ENCODE data around the gene CLEC5A. TPM values are rescaled to one million over a fixed set of nuclear protein-coding genes. Genes with fewer than 3 reads are reported as not detected.
A peak's percentile ranks its signal among the peaks of the same experiment; 100 is the strongest.

Gene CLEC5A
- polyA plus RNA-seq, 1 donor (not counting 4 experiments of a cell fraction or from before 2014, with no cell fraction given), result 0.05 TPM

GRCh38 chr7:141992688-141993087 is 45.9 kb upstream of the CLEC5A start:
- dilution Hi-C loops (cut with MboI; ENCODE audit: extremely low pct_ligation_motif_present, low sequenced_read_pairs), result no loop called here
- Histone ChIP-seq H3K36me3 (ENCODE audit: control insufficient read depth in 2 of 2, extremely low read depth in 1 of 2, insufficient read depth in 2 of 2, low read length in 2 of 2) (no peaks in the 10 kb centered on the region), H3K79me2 (ENCODE audit: control insufficient read depth, insufficient read depth, low read length) (no peaks in the 10 kb centered on the region), H3K4me2 (ENCODE audit: control insufficient read depth, extremely low read depth, insufficient read depth, low read depth, low read length) (no peak overlapping the region), H3K4me3 (ENCODE audit: control insufficient read depth in 2 of 3, extremely low read depth in 1 of 3, insufficient read depth in 2 of 3, low read depth in 1 of 3, low read length in 3 of 3) (no peak overlapping the region), H3K27ac (ENCODE audit: control insufficient read depth, insufficient read depth, low read length) (no peak overlapping the region), H3K27me3 (ENCODE audit: control insufficient read depth, extremely low read depth, insufficient read depth, low read length) (no peaks in the 10 kb centered on the region), H3K9ac (ENCODE audit: control insufficient read depth, extremely low read depth, insufficient read depth, low read length) (no peak overlapping the region), H4K20me1 (ENCODE audit: control insufficient read depth, extremely low read depth, insufficient read depth, low read length) (no peaks in the 10 kb centered on the region), H3K9me1 (ENCODE audit: control insufficient read depth, extremely low read depth, insufficient read depth, low read length) (no peaks in the 10 kb centered on the region), H3K9me3 (ENCODE audit: control insufficient read depth, low read depth, low read length) (no peaks in the 10 kb centered on the region), H3K4me1 (ENCODE audit: control insufficient read depth, extremely low read depth, insufficient read depth, low read length) (peaks cover 17% of the 10 kb centered on the region), H2AFZ (ENCODE audit: control insufficient read depth, low read length) (no peak overlapping the region)
- no peak for TF ChIP-seq EZH2 (IDR thresholded peaks at IDR 0.05; ENCODE audit: low read length)
- TF ChIP-seq CTCF (optimal IDR thresholded peaks at IDR 0.05 in 1 of 3, IDR thresholded peaks at IDR 0.05 in 1 of 3, conservative IDR thresholded peaks at IDR 0.05 in 1 of 3; ENCODE audit: extremely low read depth in 1 of 3, insufficient read depth in 2 of 3, low read length in 3 of 3), result no peak
- no peak for DNase-seq (ENCODE audit: low read depth, low spot score)
- no peak for FAIRE-seq

- dilution Hi-C loops (cut with MboI; ENCODE audit: extremely low pct_ligation_motif_present, low sequenced_read_pairs), result no loop called here
- peak; percentile 65 for FAIRE-seq
- no peaks in the 10 kb centered on the region for H4K20me1 ChIP-seq (ENCODE audit: control insufficient read depth, extremely low read depth, insufficient read depth, low read length)
- H3K36me3 ChIP-seq (ENCODE audit: control insufficient read depth in 2 of 2, extremely low read depth in 1 of 2, insufficient read depth in 2 of 2, low read length in 2 of 2), result no peaks in the 10 kb centered on the region
- H3K79me2 ChIP-seq (ENCODE audit: control insufficient read depth, insufficient read depth, low read length), result no peaks in the 10 kb centered on the region
- H3K4me2 ChIP-seq (ENCODE audit: control insufficient read depth, extremely low read depth, insufficient read depth, low read depth, low read length), result no peak overlapping the region
- no peaks in the 10 kb centered on the region for H3K9me3 ChIP-seq (ENCODE audit: control insufficient read depth, low read depth, low read length)
- H2AFZ ChIP-seq (ENCODE audit: control insufficient read depth, low read length), result no peak overlapping the region
- no peak for DNase-seq (ENCODE audit: low read depth, low spot score)
- no peak overlapping the region for H3K27ac ChIP-seq (ENCODE audit: control insufficient read depth, insufficient read depth, low read length)
- TF ChIP-seq CTCF (optimal IDR thresholded peaks at IDR 0.05 in 1 of 3, IDR thresholded peaks at IDR 0.05 in 1 of 3, conservative IDR thresholded peaks at IDR 0.05 in 1 of 3; ENCODE audit: extremely low read depth in 1 of 3, insufficient read depth in 2 of 3, low read length in 3 of 3) (no peak), EZH2 (IDR thresholded peaks at IDR 0.05; ENCODE audit: low read length) (no peak)
- no peaks in the 10 kb centered on the region for H3K27me3 ChIP-seq (ENCODE audit: control insufficient read depth, extremely low read depth, insufficient read depth, low read length)
- no peak overlapping the region for H3K4me3 ChIP-seq (ENCODE audit: control insufficient read depth in 2 of 3, extremely low read depth in 1 of 3, insufficient read depth in 2 of 3, low read depth in 1 of 3, low read length in 3 of 3)
- H3K4me1 ChIP-seq (ENCODE audit: control insufficient read depth, extremely low read depth, insufficient read depth, low read length), result peaks cover 17% of the 10 kb centered on the region
- H3K9ac ChIP-seq (ENCODE audit: control insufficient read depth, extremely low read depth, insufficient read depth, low read length), result no peak overlapping the region
- H3K9me1 ChIP-seq (ENCODE audit: control insufficient read depth, extremely low read depth, insufficient read depth, low read length), result no peaks in the 10 kb centered on the region
Observed at GRCh38 chr7:141992156-141992555, 45.4 kb upstream of the CLEC5A start.
